ENCODE measurements around the gene PGRMC2.

PGRMC2 gene

GRCh38 chr4:128232719-128233118 is 54.9 kb downstream of the PGRMC2 start:
- Mint-ChIP-seq H3K9me3 (no peaks in the 10 kb centered on the region), H3K27ac (no peak overlapping the region), H3K36me3 (ENCODE audit: low read depth) (no peaks in the 10 kb centered on the region), H3K27me3 (peaks cover 6% of the 10 kb centered on the region), H3K4me1 (ENCODE audit: low read depth) (no peaks in the 10 kb centered on the region), H3K4me3 (no peak overlapping the region)
- DNase-seq = no peak

GRCh38 chr4:128228845-128229795 is 58.5 kb downstream of the PGRMC2 start:
- Mint-ChIP-seq H3K4me3 (no peak overlapping the region), H3K4me1 (ENCODE audit: low read depth) (no peaks in the 10 kb centered on the region), H3K27ac (no peak overlapping the region), H3K9me3 (no peaks in the 10 kb centered on the region), H3K36me3 (ENCODE audit: low read depth) (no peaks in the 10 kb centered on the region), H3K27me3 (peaks cover 7% of the 10 kb centered on the region)
- no peak for DNase-seq

- Mint-ChIP-seq H3K36me3 (ENCODE audit: low read depth) (no peaks in the 10 kb centered on the region), H3K9me3 (no peaks in the 10 kb centered on the region), H3K4me1 (ENCODE audit: low read depth) (no peaks in the 10 kb centered on the region), H3K4me3 (no peak overlapping the region), H3K27me3 (peaks cover 7% of the 10 kb centered on the region), H3K27ac (no peak overlapping the region)
- DNase-seq = no peak
Measured at GRCh38 chr4:128227991-128228571, 59.5 kb downstream of the PGRMC2 start.

GRCh38 chr4:128225148-128225547 is 62.5 kb downstream of the PGRMC2 start:
- DNase-seq = no peak
- H3K9me3 Mint-ChIP-seq = no peaks in the 10 kb centered on the region
- no peak overlapping the region for H3K4me3 Mint-ChIP-seq
- H3K27ac Mint-ChIP-seq = no peak overlapping the region
- H3K4me1 Mint-ChIP-seq (ENCODE audit: low read depth) = no peaks in the 10 kb centered on the region
- H3K27me3 Mint-ChIP-seq = peaks cover 7% of the 10 kb centered on the region
- H3K36me3 Mint-ChIP-seq (ENCODE audit: low read depth) = no peaks in the 10 kb centered on the region

GRCh38 chr4:128221586-128221985 is 66.0 kb downstream of the PGRMC2 start:
- Mint-ChIP-seq H3K4me1 (ENCODE audit: low read depth) (no peaks in the 10 kb centered on the region), H3K27me3 (peaks cover 4% of the 10 kb centered on the region), H3K9me3 (no peaks in the 10 kb centered on the region), H3K27ac (no peak overlapping the region), H3K4me3 (no peak overlapping the region), H3K36me3 (ENCODE audit: low read depth) (no peaks in the 10 kb centered on the region)
- no peak for DNase-seq

- no peak for DNase-seq
- no peak overlapping the region for H3K4me3 Mint-ChIP-seq
- H3K36me3 Mint-ChIP-seq (ENCODE audit: low read depth) = no peaks in the 10 kb centered on the region
- H3K27me3 Mint-ChIP-seq = no peaks in the 10 kb centered on the region
- no peak overlapping the region for H3K27ac Mint-ChIP-seq
- H3K9me3 Mint-ChIP-seq = no peaks in the 10 kb centered on the region
- H3K4me1 Mint-ChIP-seq (ENCODE audit: low read depth) = no peaks in the 10 kb centered on the region
Measured at GRCh38 chr4:128220286-128221235, 67.1 kb downstream of the PGRMC2 start.

All from activated T-cell treated with anti-CD3 and anti-CD28 coated beads, Interleukin-2, amount 50 U/mL, for 24 hours (primary cell).